Mononuclear cell (primary cell): ENCODE data around the gene GPRIN2. TPM values are rescaled to one million over a fixed set of nuclear protein-coding genes. Genes with fewer than 3 reads are reported as not detected.

Experiments
- H3K27me3 ChIP-seq: 2 replicates; pipeline ENCODE4 v1.6.0; 2011; ENCODE audit warnings: low read length, control low read depth; ENCODE audit not compliant: insufficient read depth
- H3K4me1 ChIP-seq: 2 replicates; pipeline ENCODE4 v1.5.1; 2011; ENCODE audit warnings: mild to moderate bottlenecking, low read length, control low read depth; ENCODE audit not compliant: insufficient read depth
- H3K4me3 ChIP-seq: 2 replicates; pipeline ENCODE4 v1.5.1; 2011; ENCODE audit warnings: mild to moderate bottlenecking, low read length, moderate library complexity
- H3K9me3 ChIP-seq: 2 replicates; pipeline ENCODE4 v1.5.1; 2011; ENCODE audit warnings: low read depth, mild to moderate bottlenecking, control low read depth, low read length
- total RNA-seq: library from RNA; depleted of rRNA; stranded (reverse); fragments of >200 nt; gene quantifications from one replicate; pipeline ENCODE4 v1.2.3, GENCODE V29; 2012

GPRIN2 gene
- total RNA-seq, 1 donor: not detected

- H3K4me1 ChIP-seq: no peaks in the 10 kb centered on the region
- H3K9me3 ChIP-seq: no peaks in the 10 kb centered on the region
- H3K4me3 ChIP-seq: no peak overlapping the region
- H3K27me3 ChIP-seq: peaks cover 4% of the 10 kb centered on the region
Measured at GRCh38 chr10:46546591-46547540, 9.6 kb downstream of the GPRIN2 start.

GRCh38 chr10:46545861-46546590 lies 10.4 kb downstream of the GPRIN2 start:
- H3K27me3 ChIP-seq: peaks cover 7% of the 10 kb centered on the region

GRCh38 chr10:46544989-46545791 lies 11.3 kb downstream of the GPRIN2 start:
- Histone ChIP-seq H3K4me1 (no peaks in the 10 kb centered on the region), H3K4me3 (no peak overlapping the region), H3K27me3 (peaks cover 15% of the 10 kb centered on the region), H3K9me3 (no peaks in the 10 kb centered on the region)

More at GRCh38 chr10:46545861-46546590, 10.4 kb downstream of the GPRIN2 start:
- H3K4me3 ChIP-seq: no peak overlapping the region
- no peaks in the 10 kb centered on the region for H3K4me1 ChIP-seq
- H3K9me3 ChIP-seq: no peaks in the 10 kb centered on the region

GRCh38 chr10:46543466-46544377 lies 12.7 kb downstream of the GPRIN2 start:
- Histone ChIP-seq H3K4me1 (no peaks in the 10 kb centered on the region), H3K9me3 (no peaks in the 10 kb centered on the region), H3K27me3 (peaks cover 30% of the 10 kb centered on the region), H3K4me3 (no peak overlapping the region)

GRCh38 chr10:46542567-46543465 lies 13.6 kb downstream of the GPRIN2 start:
- H3K9me3 ChIP-seq: no peaks in the 10 kb centered on the region
- no peaks in the 10 kb centered on the region for H3K4me1 ChIP-seq
- H3K27me3 ChIP-seq: peaks cover 37% of the 10 kb centered on the region
- H3K4me3 ChIP-seq: no peak overlapping the region

GRCh38 chr10:46541735-46542566 lies 14.5 kb downstream of the GPRIN2 start:
- H3K9me3 ChIP-seq: no peaks in the 10 kb centered on the region
- no peaks in the 10 kb centered on the region for H3K4me1 ChIP-seq
- no peak overlapping the region for H3K4me3 ChIP-seq
- H3K27me3 ChIP-seq: peaks cover 45% of the 10 kb centered on the region

GRCh38 chr10:46541017-46541661 lies 15.3 kb downstream of the GPRIN2 start:
- Histone ChIP-seq H3K4me1 (no peaks in the 10 kb centered on the region), H3K9me3 (no peaks in the 10 kb centered on the region), H3K4me3 (no peak overlapping the region), H3K27me3 (peaks cover 51% of the 10 kb centered on the region)

- H3K9me3 ChIP-seq: no peaks in the 10 kb centered on the region
- peaks cover 51% of the 10 kb centered on the region for H3K27me3 ChIP-seq
- H3K4me1 ChIP-seq: no peaks in the 10 kb centered on the region
- H3K4me3 ChIP-seq: no peak overlapping the region
Measured at GRCh38 chr10:46540412-46541016, 15.9 kb downstream of the GPRIN2 start.

- H3K4me1 ChIP-seq: no peaks in the 10 kb centered on the region
Measured at GRCh38 chr10:46539596-46540411, 16.7 kb downstream of the GPRIN2 start.

GRCh38 chr10:46538717-46539426 lies 17.6 kb downstream of the GPRIN2 start:
- H3K4me3 ChIP-seq: no peak overlapping the region
- H3K4me1 ChIP-seq: no peaks in the 10 kb centered on the region
- H3K27me3 ChIP-seq: peaks cover 51% of the 10 kb centered on the region
- H3K9me3 ChIP-seq: no peaks in the 10 kb centered on the region

More at GRCh38 chr10:46539596-46540411, 16.7 kb downstream of the GPRIN2 start:
- H3K27me3 ChIP-seq: peaks cover 51% of the 10 kb centered on the region
- H3K9me3 ChIP-seq: no peaks in the 10 kb centered on the region
- H3K4me3 ChIP-seq: no peak overlapping the region

GRCh38 chr10:46538155-46538554 lies 18.3 kb downstream of the GPRIN2 start:
- H3K9me3 ChIP-seq: no peaks in the 10 kb centered on the region
- H3K4me1 ChIP-seq: no peaks in the 10 kb centered on the region
- H3K4me3 ChIP-seq: no peak overlapping the region
- H3K27me3 ChIP-seq: peaks cover 51% of the 10 kb centered on the region
